Measurements from ENCODE around the gene KIAA0319L. TPM values are rescaled to one million over a fixed set of nuclear protein-coding genes. Genes with fewer than 3 reads are reported as not detected.

Gene KIAA0319L
- total RNA-seq, 2 experiments from 2014 or later, result 25.3 to 44.9 TPM

GRCh38 chr1:35444519-35444774, 112.8 kb downstream of the KIAA0319L start:
- no peak overlapping the region for H3K27ac ChIP-seq (ENCODE audit: low read depth, low read length, poor library complexity, severe bottlenecking)
- H3K4me3 ChIP-seq (ENCODE audit: low read depth, low read length, poor library complexity, severe bottlenecking), result no peak overlapping the region
- intact Hi-C loops (cut with micrococcal nuclease; ENCODE audit: unreplicated experiment), result no loop called here
- no peak for DNase-seq (ENCODE audit: low spot score)
- no peak for TF ChIP-seq EZH2phosphoT487 (IDR thresholded peaks at IDR 0.05; ENCODE audit: borderline replicate concordance, low read depth, low read length)
- no peak for TF ChIP-seq CTCF (conservative IDR thresholded peaks at IDR 0.05; ENCODE audit: low read length)
- no peak overlapping the region for H3K4me2 ChIP-seq (ENCODE audit: low read length)
- ChIA-PET POLR2A (no interaction called here), CTCF (ENCODE audit: unreplicated experiment) (no interaction called here)
- H3K36me3 ChIP-seq (ENCODE audit: insufficient read depth, low read length), result peaks cover 28% of the 10 kb centered on the region
- no peaks in the 10 kb centered on the region for H3K9me3 ChIP-seq (ENCODE audit: low read length)
- no TSS peak for BruUV-seq (replicated peaks)
- H3K4me1 ChIP-seq (ENCODE audit: insufficient read depth, low read length, poor library complexity, severe bottlenecking), result no peaks in the 10 kb centered on the region
- no peaks in the 10 kb centered on the region for H3K9me2 ChIP-seq (ENCODE audit: insufficient read depth, low read length)
- H2AFZ ChIP-seq (ENCODE audit: low read length), result no peak overlapping the region
- H3K79me2 ChIP-seq (ENCODE audit: insufficient read depth, low read depth, low read length), result no peaks in the 10 kb centered on the region
- H4K20me1 ChIP-seq (ENCODE audit: insufficient read depth, low read length), result no peaks in the 10 kb centered on the region

- no TSS peak for BruUV-seq (replicated peaks)
- Histone ChIP-seq H3K4me2 (ENCODE audit: low read length) (no peak overlapping the region), H3K4me1 (ENCODE audit: insufficient read depth, low read length, poor library complexity, severe bottlenecking) (no peaks in the 10 kb centered on the region), H3K79me2 (ENCODE audit: insufficient read depth, low read depth, low read length) (no peaks in the 10 kb centered on the region), H4K20me1 (ENCODE audit: insufficient read depth, low read length) (no peaks in the 10 kb centered on the region), H2AFZ (ENCODE audit: low read length) (no peak overlapping the region), H3K4me3 (ENCODE audit: low read depth, low read length, poor library complexity, severe bottlenecking) (no peak overlapping the region), H3K9me2 (ENCODE audit: insufficient read depth, low read length) (no peaks in the 10 kb centered on the region), H3K27ac (ENCODE audit: low read depth, low read length, poor library complexity, severe bottlenecking) (no peak overlapping the region), H3K36me3 (ENCODE audit: insufficient read depth, low read length) (peaks cover 23% of the 10 kb centered on the region; the same call in 1 of the 2 replicates), H3K9me3 (ENCODE audit: low read length) (no peaks in the 10 kb centered on the region)
- ChIA-PET POLR2A (interaction anchor here (0.6 kb wide), 1 partner anchor 42 kb away, joined by 7 read pairs; no protein-coding TSS in a partner anchor), CTCF (ENCODE audit: unreplicated experiment) (no interaction called here)
- DNase-seq (ENCODE audit: low spot score), result peak; percentile 7
- intact Hi-C loops (cut with micrococcal nuclease; ENCODE audit: unreplicated experiment), result no loop called here
- TF ChIP-seq CTCF (conservative IDR thresholded peaks at IDR 0.05; ENCODE audit: low read length) (peak; percentile 64), EZH2phosphoT487 (IDR thresholded peaks at IDR 0.05; ENCODE audit: borderline replicate concordance, low read depth, low read length) (no peak)
These were observed 113.3 kb downstream of the KIAA0319L start for GRCh38 chr1:35443768-35444518.

- ChIA-PET POLR2A (no interaction called here), CTCF (ENCODE audit: unreplicated experiment) (no interaction called here)
- H3K79me2 ChIP-seq (ENCODE audit: insufficient read depth, low read depth, low read length), result no peaks in the 10 kb centered on the region
- H2AFZ ChIP-seq (ENCODE audit: low read length), result no peak overlapping the region
- H3K9me2 ChIP-seq (ENCODE audit: insufficient read depth, low read length), result no peaks in the 10 kb centered on the region
- no peak overlapping the region for H3K27ac ChIP-seq (ENCODE audit: low read depth, low read length, poor library complexity, severe bottlenecking)
- TF ChIP-seq EZH2phosphoT487 (IDR thresholded peaks at IDR 0.05; ENCODE audit: borderline replicate concordance, low read depth, low read length), result no peak
- TF ChIP-seq CTCF (conservative IDR thresholded peaks at IDR 0.05; ENCODE audit: low read length), result no peak
- intact Hi-C loops (cut with micrococcal nuclease; ENCODE audit: unreplicated experiment), result no loop called here
- no peaks in the 10 kb centered on the region for H3K9me3 ChIP-seq (ENCODE audit: low read length)
- H3K4me1 ChIP-seq (ENCODE audit: insufficient read depth, low read length, poor library complexity, severe bottlenecking), result no peaks in the 10 kb centered on the region
- no peak for DNase-seq (ENCODE audit: low spot score)
- no peak overlapping the region for H3K4me2 ChIP-seq (ENCODE audit: low read length)
- BruUV-seq (replicated peaks), result no TSS peak
- H3K36me3 ChIP-seq (ENCODE audit: insufficient read depth, low read length), result peaks cover 20% of the 10 kb centered on the region; the same call in 1 of the 2 replicates
- H3K4me3 ChIP-seq (ENCODE audit: low read depth, low read length, poor library complexity, severe bottlenecking), result no peak overlapping the region
- H4K20me1 ChIP-seq (ENCODE audit: insufficient read depth, low read length), result no peaks in the 10 kb centered on the region
These were observed 114.5 kb downstream of the KIAA0319L start for GRCh38 chr1:35442734-35443133.

Data from OCI-LY7 (cell line).